HEK293 (cell line): ENCODE measurements around the gene LRFN3.

Experiments used
- CTCF ChIA-PET: fragments of 350-600 bp; formaldehyde crosslinking; extraction: SDS; loops from one replicate; lab custom pipeline; 2021; ENCODE audit warnings: antibody characterized with exemption; lab: Yijun Ruan, JAX
- POLR2A ChIA-PET: fragments of 300-600 bp; formaldehyde crosslinking; extraction: SDS; loops from one replicate; lab custom pipeline; 2020; ENCODE audit warnings: antibody characterized with exemption, inconsistent platforms; lab: Yijun Ruan, JAX
- H3K27ac ChIP-seq: fragments of 200-500 bp; sonication (Bioruptor generic); 2 replicates; pipeline ENCODE4 v1.5.1; 2014; ENCODE audit warnings: low read depth, low read length, control low read depth, inconsistent platforms; ENCODE audit errors: extremely low read depth
- H3K36me3 ChIP-seq, 2 experiments: fragments of 200-500 bp in 1 of 2; sonication (Bioruptor generic) in 1 of 2; 1 replicate in 1 of 2; 2 replicates in 1 of 2; pipeline ENCODE4 v1.5.1; 2014 to 2017; ENCODE audit warnings: inconsistent platforms in 2 of 2, low read length in 2 of 2; ENCODE audit not compliant: control insufficient read depth in 2 of 2, insufficient read depth in 1 of 2
- H3K4me1 ChIP-seq: fragments of 200-500 bp; sonication (Bioruptor generic); 2 replicates; pipeline ENCODE4 v1.5.1; 2014; ENCODE audit warnings: mild to moderate bottlenecking, low read length, inconsistent platforms; ENCODE audit not compliant: control insufficient read depth, insufficient read depth
- H3K4me3 ChIP-seq: 2 replicates; pipeline ENCODE4 v1.5.1; 2011; ENCODE audit warnings: low read depth, mild to moderate bottlenecking, control low read depth, low read length, moderate library complexity
- H3K9me3 ChIP-seq: fragments of 200-500 bp; sonication (Bioruptor generic); 2 replicates; pipeline ENCODE4 v1.5.1; 2014; ENCODE audit warnings: low read depth, low read length, inconsistent platforms; ENCODE audit not compliant: control insufficient read depth, insufficient read depth
- BCL11B ChIP-seq: fragments of 450-650 bp; formaldehyde crosslinking; IDR thresholded peaks from 2 replicates; pipeline ENCODE4 v1.5.1; 2016; ENCODE audit warnings: low read depth, missing biosample characterization, missing genetic modification characterization
- EGR2 ChIP-seq: fragments of 450-650 bp; formaldehyde crosslinking; IDR thresholded peaks from 2 replicates; pipeline ENCODE4 v1.5.1; 2016; ENCODE audit warnings: low read depth, missing biosample characterization, missing genetic modification characterization
- GLIS1 ChIP-seq: fragments of 450-650 bp; formaldehyde crosslinking; IDR thresholded peaks from 2 replicates; pipeline ENCODE4 v1.5.1; 2016; ENCODE audit warnings: missing biosample characterization, missing genetic modification characterization
- GLIS2 ChIP-seq: fragments of 450-650 bp; formaldehyde crosslinking; IDR thresholded peaks from 2 replicates; pipeline ENCODE4 v1.5.1; 2016; ENCODE audit warnings: missing biosample characterization, missing genetic modification characterization
- KLF1 ChIP-seq: fragments of 450-650 bp; formaldehyde crosslinking; IDR thresholded peaks from 2 replicates; pipeline ENCODE4 v1.5.1; 2016; ENCODE audit warnings: missing biosample characterization, missing genetic modification characterization
- SCRT1 ChIP-seq: fragments of 450-650 bp; formaldehyde crosslinking; IDR thresholded peaks from 2 replicates; pipeline ENCODE4 v1.5.1; 2016; ENCODE audit warnings: missing biosample characterization, missing genetic modification characterization, borderline replicate concordance
- SETDB1 ChIP-seq: IDR thresholded peaks from one replicate; pipeline ENCODE4 v1.6.1; 2017; ENCODE audit warnings: mild to moderate bottlenecking, low read length, moderate library complexity, mixed read lengths; ENCODE audit not compliant: insufficient read length
- ZBTB17 ChIP-seq: fragments of 450-650 bp; formaldehyde crosslinking; IDR thresholded peaks from 2 replicates; pipeline ENCODE4 v1.5.1; 2016; ENCODE audit warnings: missing biosample characterization, missing genetic modification characterization
- ZBTB48 ChIP-seq: fragments of 450-650 bp; formaldehyde crosslinking; IDR thresholded peaks from 2 replicates; pipeline ENCODE4 v1.5.1; 2016; ENCODE audit warnings: missing biosample characterization, missing genetic modification characterization
- ZFP69B ChIP-seq: fragments of 450-650 bp; formaldehyde crosslinking; IDR thresholded peaks from 2 replicates; pipeline ENCODE4 v1.5.1; 2016; ENCODE audit warnings: missing biosample characterization, missing genetic modification characterization
- ZNF132 ChIP-seq: fragments of 450-650 bp; formaldehyde crosslinking; IDR thresholded peaks from 2 replicates; pipeline ENCODE4 v1.5.1; 2017; ENCODE audit warnings: missing biosample characterization, missing genetic modification characterization, borderline replicate concordance
- ZNF223 ChIP-seq: fragments of 450-650 bp; formaldehyde crosslinking; IDR thresholded peaks from 2 replicates; pipeline ENCODE4 v1.5.1; 2016; ENCODE audit warnings: missing biosample characterization, missing genetic modification characterization
- ZNF549 ChIP-seq: fragments of 450-650 bp; IDR thresholded peaks from 2 replicates; pipeline ENCODE4 v1.5.1; 2018; ENCODE audit warnings: missing biosample characterization, missing genetic modification characterization, mild to moderate bottlenecking, inconsistent platforms, moderate library complexity
- ZNF600 ChIP-seq: fragments of 450-650 bp; formaldehyde crosslinking; IDR thresholded peaks from 2 replicates; pipeline ENCODE4 v1.5.1; 2016; ENCODE audit warnings: missing biosample characterization, missing genetic modification characterization
- ZNF768 ChIP-seq: fragments of 450-650 bp; formaldehyde crosslinking; IDR thresholded peaks from 2 replicates; pipeline ENCODE4 v1.5.1; 2018; ENCODE audit warnings: missing biosample characterization, mild to moderate bottlenecking, missing genetic modification characterization
- TF ChIP-seq, protein P1 (sequence below): fragments of 450-650 bp; formaldehyde crosslinking; IDR thresholded peaks from 2 replicates; pipeline ENCODE4 v1.5.1; 2016; ENCODE audit warnings: missing biosample characterization, missing genetic modification characterization
- TF ChIP-seq, protein P2 (sequence below): fragments of 450-650 bp; formaldehyde crosslinking; IDR thresholded peaks from 2 replicates; pipeline ENCODE4 v1.5.1; 2016; ENCODE audit warnings: missing biosample characterization, missing genetic modification characterization
- TF ChIP-seq, protein P3 (sequence below): fragments of 450-650 bp; formaldehyde crosslinking; IDR thresholded peaks from 2 replicates; pipeline ENCODE4; 2016; ENCODE audit warnings: missing biosample characterization, missing genetic modification characterization
- TF ChIP-seq, protein P4 (sequence below): fragments of 450-650 bp; formaldehyde crosslinking; IDR thresholded peaks from 2 replicates; pipeline ENCODE4 v1.5.1; 2016; ENCODE audit warnings: missing biosample characterization, missing genetic modification characterization
- TF ChIP-seq, protein P5 (sequence below): fragments of 450-650 bp; formaldehyde crosslinking; optimal IDR thresholded peaks from 2 replicates; pipeline ENCODE3; 2016; ENCODE audit warnings: missing biosample characterization, mild to moderate bottlenecking, missing genetic modification characterization
- TF ChIP-seq, protein P6 (sequence below): fragments of 450-650 bp; formaldehyde crosslinking; IDR thresholded peaks from 2 replicates; pipeline ENCODE4 v1.5.1; 2017; ENCODE audit warnings: missing biosample characterization, missing genetic modification characterization
- TF ChIP-seq, protein P7 (sequence below): fragments of 450-650 bp; formaldehyde crosslinking; IDR thresholded peaks from 2 replicates; pipeline ENCODE4 v1.5.1; 2017; ENCODE audit warnings: missing biosample characterization, missing genetic modification characterization
- TF ChIP-seq, protein P8 (sequence below): fragments of 450-650 bp; formaldehyde crosslinking; IDR thresholded peaks from 2 replicates; pipeline ENCODE4 v1.5.1; 2017; ENCODE audit warnings: missing biosample characterization, missing genetic modification characterization

Gene LRFN3

DNA sequence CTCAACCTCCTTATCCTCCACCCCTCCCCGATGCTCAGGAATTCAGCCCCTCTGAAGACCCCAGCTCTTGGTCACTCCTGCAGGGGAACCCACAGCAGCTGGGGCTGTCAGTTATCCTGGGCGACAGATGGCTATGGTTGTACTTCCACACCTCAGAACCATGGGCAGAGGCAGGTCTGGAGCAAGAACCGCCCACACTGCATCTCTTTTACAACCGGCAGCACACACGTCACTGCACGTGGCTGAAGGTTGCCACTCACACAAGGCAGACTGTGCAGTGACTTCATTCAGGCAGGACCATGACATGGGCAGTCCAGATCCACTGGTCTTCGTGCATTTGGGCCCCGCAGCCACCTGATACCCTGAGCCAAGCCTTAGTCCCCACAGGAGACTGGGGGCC is 37.3 kb downstream of the LRFN3 start (continued):
- TF ChIP-seq, protein P1, sequence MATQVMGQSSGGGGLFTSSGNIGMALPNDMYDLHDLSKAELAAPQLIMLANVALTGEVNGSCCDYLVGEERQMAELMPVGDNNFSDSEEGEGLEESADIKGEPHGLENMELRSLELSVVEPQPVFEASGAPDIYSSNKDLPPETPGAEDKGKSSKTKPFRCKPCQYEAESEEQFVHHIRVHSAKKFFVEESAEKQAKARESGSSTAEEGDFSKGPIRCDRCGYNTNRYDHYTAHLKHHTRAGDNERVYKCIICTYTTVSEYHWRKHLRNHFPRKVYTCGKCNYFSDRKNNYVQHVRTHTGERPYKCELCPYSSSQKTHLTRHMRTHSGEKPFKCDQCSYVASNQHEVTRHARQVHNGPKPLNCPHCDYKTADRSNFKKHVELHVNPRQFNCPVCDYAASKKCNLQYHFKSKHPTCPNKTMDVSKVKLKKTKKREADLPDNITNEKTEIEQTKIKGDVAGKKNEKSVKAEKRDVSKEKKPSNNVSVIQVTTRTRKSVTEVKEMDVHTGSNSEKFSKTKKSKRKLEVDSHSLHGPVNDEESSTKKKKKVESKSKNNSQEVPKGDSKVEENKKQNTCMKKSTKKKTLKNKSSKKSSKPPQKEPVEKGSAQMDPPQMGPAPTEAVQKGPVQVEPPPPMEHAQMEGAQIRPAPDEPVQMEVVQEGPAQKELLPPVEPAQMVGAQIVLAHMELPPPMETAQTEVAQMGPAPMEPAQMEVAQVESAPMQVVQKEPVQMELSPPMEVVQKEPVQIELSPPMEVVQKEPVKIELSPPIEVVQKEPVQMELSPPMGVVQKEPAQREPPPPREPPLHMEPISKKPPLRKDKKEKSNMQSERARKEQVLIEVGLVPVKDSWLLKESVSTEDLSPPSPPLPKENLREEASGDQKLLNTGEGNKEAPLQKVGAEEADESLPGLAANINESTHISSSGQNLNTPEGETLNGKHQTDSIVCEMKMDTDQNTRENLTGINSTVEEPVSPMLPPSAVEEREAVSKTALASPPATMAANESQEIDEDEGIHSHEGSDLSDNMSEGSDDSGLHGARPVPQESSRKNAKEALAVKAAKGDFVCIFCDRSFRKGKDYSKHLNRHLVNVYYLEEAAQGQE (tag by site-specific recombination), result peak; percentile 96
- TF ChIP-seq, protein P2, sequence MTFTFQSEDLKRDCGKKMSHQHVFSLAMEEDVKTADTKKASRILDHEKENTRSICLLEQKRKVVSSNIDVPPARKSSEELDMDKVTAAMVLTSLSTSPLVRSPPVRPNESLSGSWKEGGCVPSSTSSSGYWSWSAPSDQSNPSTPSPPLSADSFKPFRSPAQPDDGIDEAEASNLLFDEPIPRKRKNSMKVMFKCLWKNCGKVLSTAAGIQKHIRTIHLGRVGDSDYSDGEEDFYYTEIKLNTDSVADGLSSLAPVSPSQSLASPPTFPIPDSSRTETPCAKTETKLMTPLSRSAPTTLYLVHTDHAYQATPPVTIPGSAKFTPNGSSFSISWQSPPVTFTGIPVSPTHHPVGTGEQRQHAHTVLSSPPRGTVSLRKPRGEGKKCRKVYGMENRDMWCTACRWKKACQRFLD, result no peak
- TF ChIP-seq EGR2 (tag by site-specific recombination), result peak; percentile 88

DNA sequence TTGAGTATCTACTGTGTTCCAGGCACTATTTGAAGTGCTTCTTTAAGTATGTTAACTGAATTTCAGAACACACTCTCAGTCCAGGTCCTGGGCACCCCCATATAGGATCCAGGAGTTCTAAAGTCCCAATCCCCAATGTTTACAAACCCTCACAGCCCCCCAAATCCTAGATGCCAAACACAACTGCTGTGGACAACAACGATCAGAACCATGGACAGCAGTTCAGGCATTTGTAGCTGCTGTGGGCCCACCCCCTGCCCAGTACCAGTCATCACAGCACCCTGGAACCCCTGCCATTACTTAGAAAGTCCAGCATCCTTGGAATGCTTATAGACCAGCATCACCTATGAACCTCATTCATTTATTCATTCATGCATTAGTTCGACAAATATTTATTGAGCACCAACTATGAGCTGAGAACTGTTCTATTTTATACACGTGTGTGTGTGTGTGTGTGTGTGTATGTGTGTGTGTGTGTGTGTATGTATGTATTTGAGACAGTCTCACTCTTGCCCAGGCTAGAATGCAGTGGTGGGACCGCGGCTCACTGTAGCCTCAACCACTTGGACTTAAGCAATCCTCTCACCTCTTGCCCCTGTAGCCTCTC is 39.5 kb downstream of the LRFN3 start:
- no peak overlapping the region for H3K27ac ChIP-seq
- H3K4me3 ChIP-seq, result no peak overlapping the region
- no peaks in the 10 kb centered on the region; a peak in 1 of 3 replicates for H3K36me3 ChIP-seq
- no peaks in the 10 kb centered on the region for H3K4me1 ChIP-seq
- ChIA-PET POLR2A (interaction anchor here (0.5 to 2.1 kb wide), 6 partner anchors 38 to 810 kb away, joined by 3 to 6 read pairs (median 3); partner anchors contain the start of genes ALKBH6 and THAP8), CTCF (interaction anchor here (0.5 to 1.3 kb wide), 10 partner anchors 9 to 389 kb away, joined by 3 to 9 read pairs (median 4); no protein-coding TSS in a partner anchor)
- H3K9me3 ChIP-seq, result no peaks in the 10 kb centered on the region
- TF ChIP-seq GLIS1 (tag by site-specific recombination) (0 out of 2 replicates have a peak, but pooled peaks have one; percentile 30), BCL11B (no peak), KLF1 (tag by site-specific recombination) (no peak), ZNF768 (no peak), ZBTB48 (no peak), SETDB1 (no peak), ZNF600 (tag by site-specific recombination) (0 out of 2 replicates have a peak, but pooled peaks have one; percentile 34), ZFP69B (peak; percentile 100), GLIS2 (tag by site-specific recombination) (peak; percentile 75), ZBTB17 (tag by site-specific recombination) (peak; percentile 75), SCRT1 (tag by site-specific recombination) (no peak), ZNF549 (no peak), ZNF223 (tag by site-specific recombination) (no peak), ZNF132 (tag by site-specific recombination) (no peak)
- TF ChIP-seq, protein P3, sequence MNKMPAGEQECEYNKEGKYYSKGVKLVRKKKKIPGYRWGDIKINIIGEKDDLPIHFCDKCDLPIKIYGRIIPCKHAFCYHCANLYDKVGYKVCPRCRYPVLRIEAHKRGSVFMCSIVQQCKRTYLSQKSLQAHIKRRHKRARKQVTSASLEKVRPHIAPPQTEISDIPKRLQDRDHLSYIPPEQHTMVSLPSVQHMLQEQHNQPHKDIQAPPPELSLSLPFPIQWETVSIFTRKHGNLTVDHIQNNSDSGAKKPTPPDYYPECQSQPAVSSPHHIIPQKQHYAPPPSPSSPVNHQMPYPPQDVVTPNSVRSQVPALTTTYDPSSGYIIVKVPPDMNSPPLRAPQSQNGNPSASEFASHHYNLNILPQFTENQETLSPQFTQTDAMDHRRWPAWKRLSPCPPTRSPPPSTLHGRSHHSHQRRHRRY (tag by site-specific recombination), result no peak
- TF ChIP-seq, protein P4, sequence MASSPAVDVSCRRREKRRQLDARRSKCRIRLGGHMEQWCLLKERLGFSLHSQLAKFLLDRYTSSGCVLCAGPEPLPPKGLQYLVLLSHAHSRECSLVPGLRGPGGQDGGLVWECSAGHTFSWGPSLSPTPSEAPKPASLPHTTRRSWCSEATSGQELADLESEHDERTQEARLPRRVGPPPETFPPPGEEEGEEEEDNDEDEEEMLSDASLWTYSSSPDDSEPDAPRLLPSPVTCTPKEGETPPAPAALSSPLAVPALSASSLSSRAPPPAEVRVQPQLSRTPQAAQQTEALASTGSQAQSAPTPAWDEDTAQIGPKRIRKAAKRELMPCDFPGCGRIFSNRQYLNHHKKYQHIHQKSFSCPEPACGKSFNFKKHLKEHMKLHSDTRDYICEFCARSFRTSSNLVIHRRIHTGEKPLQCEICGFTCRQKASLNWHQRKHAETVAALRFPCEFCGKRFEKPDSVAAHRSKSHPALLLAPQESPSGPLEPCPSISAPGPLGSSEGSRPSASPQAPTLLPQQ (tag by site-specific recombination), result peak; percentile 99
- TF ChIP-seq, protein P5, sequence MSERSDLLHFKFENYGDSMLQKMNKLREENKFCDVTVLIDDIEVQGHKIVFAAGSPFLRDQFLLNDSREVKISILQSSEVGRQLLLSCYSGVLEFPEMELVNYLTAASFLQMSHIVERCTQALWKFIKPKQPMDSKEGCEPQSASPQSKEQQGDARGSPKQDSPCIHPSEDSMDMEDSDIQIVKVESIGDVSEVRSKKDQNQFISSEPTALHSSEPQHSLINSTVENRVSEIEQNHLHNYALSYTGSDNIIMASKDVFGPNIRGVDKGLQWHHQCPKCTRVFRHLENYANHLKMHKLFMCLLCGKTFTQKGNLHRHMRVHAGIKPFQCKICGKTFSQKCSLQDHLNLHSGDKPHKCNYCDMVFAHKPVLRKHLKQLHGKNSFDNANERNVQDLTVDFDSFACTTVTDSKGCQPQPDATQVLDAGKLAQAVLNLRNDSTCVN (tag by site-specific recombination), result no peak
- TF ChIP-seq, protein P6, sequence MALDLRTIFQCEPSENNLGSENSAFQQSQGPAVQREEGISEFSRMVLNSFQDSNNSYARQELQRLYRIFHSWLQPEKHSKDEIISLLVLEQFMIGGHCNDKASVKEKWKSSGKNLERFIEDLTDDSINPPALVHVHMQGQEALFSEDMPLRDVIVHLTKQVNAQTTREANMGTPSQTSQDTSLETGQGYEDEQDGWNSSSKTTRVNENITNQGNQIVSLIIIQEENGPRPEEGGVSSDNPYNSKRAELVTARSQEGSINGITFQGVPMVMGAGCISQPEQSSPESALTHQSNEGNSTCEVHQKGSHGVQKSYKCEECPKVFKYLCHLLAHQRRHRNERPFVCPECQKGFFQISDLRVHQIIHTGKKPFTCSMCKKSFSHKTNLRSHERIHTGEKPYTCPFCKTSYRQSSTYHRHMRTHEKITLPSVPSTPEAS (tag by site-specific recombination), result peak; percentile 88
- TF ChIP-seq, protein P7, sequence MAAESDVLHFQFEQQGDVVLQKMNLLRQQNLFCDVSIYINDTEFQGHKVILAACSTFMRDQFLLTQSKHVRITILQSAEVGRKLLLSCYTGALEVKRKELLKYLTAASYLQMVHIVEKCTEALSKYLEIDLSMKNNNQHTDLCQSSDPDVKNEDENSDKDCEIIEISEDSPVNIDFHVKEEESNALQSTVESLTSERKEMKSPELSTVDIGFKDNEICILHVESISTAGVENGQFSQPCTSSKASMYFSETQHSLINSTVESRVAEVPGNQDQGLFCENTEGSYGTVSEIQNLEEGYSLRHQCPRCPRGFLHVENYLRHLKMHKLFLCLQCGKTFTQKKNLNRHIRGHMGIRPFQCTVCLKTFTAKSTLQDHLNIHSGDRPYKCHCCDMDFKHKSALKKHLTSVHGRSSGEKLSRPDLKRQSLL (tag by site-specific recombination), result no peak
- TF ChIP-seq, protein P8, sequence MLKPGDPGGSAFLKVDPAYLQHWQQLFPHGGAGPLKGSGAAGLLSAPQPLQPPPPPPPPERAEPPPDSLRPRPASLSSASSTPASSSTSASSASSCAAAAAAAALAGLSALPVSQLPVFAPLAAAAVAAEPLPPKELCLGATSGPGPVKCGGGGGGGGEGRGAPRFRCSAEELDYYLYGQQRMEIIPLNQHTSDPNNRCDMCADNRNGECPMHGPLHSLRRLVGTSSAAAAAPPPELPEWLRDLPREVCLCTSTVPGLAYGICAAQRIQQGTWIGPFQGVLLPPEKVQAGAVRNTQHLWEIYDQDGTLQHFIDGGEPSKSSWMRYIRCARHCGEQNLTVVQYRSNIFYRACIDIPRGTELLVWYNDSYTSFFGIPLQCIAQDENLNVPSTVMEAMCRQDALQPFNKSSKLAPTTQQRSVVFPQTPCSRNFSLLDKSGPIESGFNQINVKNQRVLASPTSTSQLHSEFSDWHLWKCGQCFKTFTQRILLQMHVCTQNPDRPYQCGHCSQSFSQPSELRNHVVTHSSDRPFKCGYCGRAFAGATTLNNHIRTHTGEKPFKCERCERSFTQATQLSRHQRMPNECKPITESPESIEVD, result no peak
